ENCODE measurements around the gene DBP. TPM values are rescaled to one million over a fixed set of nuclear protein-coding genes. Genes with fewer than 3 reads are reported as not detected.

Gene DBP
- total and polyA plus RNA-seq, 10 of the 15 experiments (the other 5 are each of a cell fraction or from before 2014, with no cell fraction given) = 2.0 to 10.6 (median 6.9) TPM

DNA sequence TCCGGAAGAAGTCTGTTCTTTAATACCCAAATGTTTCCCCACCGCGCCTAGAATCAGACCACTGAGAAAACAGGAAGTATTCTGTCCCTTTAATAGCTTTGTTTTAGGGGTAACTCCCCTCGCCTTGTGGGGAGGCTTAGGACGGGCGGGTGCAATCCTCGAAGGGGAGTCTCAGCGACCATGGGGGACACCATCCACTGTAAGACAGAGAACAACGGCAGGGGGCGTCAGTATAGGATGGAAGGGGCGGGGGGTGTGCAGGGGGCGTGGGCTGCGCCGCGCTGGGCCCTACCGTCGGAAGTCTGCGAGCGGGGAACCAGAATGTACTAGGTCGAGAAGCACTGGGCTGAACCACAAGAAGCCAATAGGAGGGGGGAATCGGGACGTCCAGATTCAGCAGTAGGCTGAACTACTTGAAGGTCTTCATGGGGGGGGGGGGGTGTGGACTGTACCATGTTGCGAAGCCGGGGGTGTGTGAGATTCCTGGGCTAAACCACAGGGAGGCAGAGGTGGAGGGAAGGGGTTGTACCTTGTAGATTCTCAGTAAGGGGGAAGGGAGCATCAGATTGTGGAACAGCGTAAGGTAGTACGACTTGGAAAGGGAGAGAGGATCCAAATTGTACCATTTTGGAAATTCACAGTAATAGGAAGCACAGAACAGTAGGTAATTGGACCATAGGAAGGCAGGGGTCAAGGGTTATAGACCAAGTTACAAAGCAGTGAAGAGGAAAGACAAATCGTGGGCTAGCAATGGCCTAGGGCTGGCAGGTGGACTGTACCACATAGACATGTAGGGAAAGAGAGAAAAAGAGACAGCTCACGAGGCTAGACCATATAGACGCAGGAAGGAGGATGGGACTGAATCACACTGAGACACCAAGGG lies 1.0 kb upstream of the DBP start (continued):
- TF ChIP-seq RBBP5 (conservative IDR thresholded peaks at IDR 0.05) (no peak), PBX3 (IDR thresholded peaks at IDR 0.05; ENCODE audit: insufficient replicate concordance, low read depth, low read length) (no peak), HDAC2 (IDR thresholded peaks at IDR 0.05) (no peak), NFYA (IDR thresholded peaks at IDR 0.05; ENCODE audit: borderline replicate concordance, low read depth, low read length) (no peak), EP300 (IDR thresholded peaks at IDR 0.05; ENCODE audit: borderline replicate concordance in 1 of 2, control insufficient read depth in 1 of 2, low read depth in 2 of 2, low read length in 2 of 2) (no peak), ZNF274 (IDR thresholded peaks at IDR 0.05; ENCODE audit: insufficient read depth, insufficient read length) (no peak), CREB1 (IDR thresholded peaks at IDR 0.05; ENCODE audit: low read depth) (0 out of 2 replicates have a peak, but pooled peaks have one; percentile 12), POLR2A (IDR thresholded peaks at IDR 0.05; ENCODE audit: low read depth, low read length) (peak; percentile 78), RFX5 (IDR thresholded peaks at IDR 0.05; ENCODE audit: low read depth, low read length) (no peak), WRNIP1 (IDR thresholded peaks at IDR 0.05; ENCODE audit: borderline replicate concordance, low read depth, low read length) (no peak), RCOR1 (conservative IDR thresholded peaks at IDR 0.05; ENCODE audit: low read depth, low read length) (no peak), TAF1 (IDR thresholded peaks at IDR 0.05; ENCODE audit: borderline replicate concordance, low read depth, low read length) (0 out of 2 replicates have a peak, but pooled peaks have one; percentile 52), IKZF1 (conservative IDR thresholded peaks at IDR 0.05) (peak; percentile 60; the same call in 1 of the 2 replicates), POLR2AphosphoS5 (IDR thresholded peaks at IDR 0.05; ENCODE audit: low read length) (peak; percentile 82), JUNB (IDR thresholded peaks at IDR 0.05) (no peak), MXI1 (IDR thresholded peaks at IDR 0.05; ENCODE audit: low read depth, low read length) (0 out of 2 replicates have a peak, but pooled peaks have one; percentile 8), SMAD1 (IDR thresholded peaks at IDR 0.05; ENCODE audit: low read depth, partially characterized antibody) (peak; percentile 56), BHLHE40 (IDR thresholded peaks at IDR 0.05; ENCODE audit: borderline replicate concordance in 1 of 2, low read depth in 2 of 2, low read length in 1 of 2) (peak; percentile 87 to 93)
- TF ChIP-seq, protein P1, sequence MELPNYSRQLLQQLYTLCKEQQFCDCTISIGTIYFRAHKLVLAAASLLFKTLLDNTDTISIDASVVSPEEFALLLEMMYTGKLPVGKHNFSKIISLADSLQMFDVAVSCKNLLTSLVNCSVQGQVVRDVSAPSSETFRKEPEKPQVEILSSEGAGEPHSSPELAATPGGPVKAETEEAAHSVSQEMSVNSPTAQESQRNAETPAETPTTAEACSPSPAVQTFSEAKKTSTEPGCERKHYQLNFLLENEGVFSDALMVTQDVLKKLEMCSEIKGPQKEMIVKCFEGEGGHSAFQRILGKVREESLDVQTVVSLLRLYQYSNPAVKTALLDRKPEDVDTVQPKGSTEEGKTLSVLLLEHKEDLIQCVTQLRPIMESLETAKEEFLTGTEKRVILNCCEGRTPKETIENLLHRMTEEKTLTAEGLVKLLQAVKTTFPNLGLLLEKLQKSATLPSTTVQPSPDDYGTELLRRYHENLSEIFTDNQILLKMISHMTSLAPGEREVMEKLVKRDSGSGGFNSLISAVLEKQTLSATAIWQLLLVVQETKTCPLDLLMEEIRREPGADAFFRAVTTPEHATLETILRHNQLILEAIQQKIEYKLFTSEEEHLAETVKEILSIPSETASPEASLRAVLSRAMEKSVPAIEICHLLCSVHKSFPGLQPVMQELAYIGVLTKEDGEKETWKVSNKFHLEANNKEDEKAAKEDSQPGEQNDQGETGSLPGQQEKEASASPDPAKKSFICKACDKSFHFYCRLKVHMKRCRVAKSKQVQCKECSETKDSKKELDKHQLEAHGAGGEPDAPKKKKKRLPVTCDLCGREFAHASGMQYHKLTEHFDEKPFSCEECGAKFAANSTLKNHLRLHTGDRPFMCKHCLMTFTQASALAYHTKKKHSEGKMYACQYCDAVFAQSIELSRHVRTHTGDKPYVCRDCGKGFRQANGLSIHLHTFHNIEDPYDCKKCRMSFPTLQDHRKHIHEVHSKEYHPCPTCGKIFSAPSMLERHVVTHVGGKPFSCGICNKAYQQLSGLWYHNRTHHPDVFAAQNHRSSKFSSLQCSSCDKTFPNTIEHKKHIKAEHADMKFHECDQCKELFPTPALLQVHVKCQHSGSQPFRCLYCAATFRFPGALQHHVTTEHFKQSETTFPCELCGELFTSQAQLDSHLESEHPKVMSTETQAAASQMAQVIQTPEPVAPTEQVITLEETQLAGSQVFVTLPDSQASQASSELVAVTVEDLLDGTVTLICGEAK (IDR thresholded peaks at IDR 0.05; ENCODE audit: borderline replicate concordance) = peak; percentile 65; the same call in 1 of the 2 replicates
- TF ChIP-seq, protein P2, sequence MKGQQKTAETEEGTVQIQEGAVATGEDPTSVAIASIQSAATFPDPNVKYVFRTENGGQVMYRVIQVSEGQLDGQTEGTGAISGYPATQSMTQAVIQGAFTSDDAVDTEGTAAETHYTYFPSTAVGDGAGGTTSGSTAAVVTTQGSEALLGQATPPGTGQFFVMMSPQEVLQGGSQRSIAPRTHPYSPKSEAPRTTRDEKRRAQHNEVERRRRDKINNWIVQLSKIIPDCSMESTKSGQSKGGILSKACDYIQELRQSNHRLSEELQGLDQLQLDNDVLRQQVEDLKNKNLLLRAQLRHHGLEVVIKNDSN (IDR thresholded peaks at IDR 0.05; ENCODE audit: borderline replicate concordance, extremely low read length, insufficient read depth, low read depth, low read length) = no peak
- TF ChIP-seq, protein P3, sequence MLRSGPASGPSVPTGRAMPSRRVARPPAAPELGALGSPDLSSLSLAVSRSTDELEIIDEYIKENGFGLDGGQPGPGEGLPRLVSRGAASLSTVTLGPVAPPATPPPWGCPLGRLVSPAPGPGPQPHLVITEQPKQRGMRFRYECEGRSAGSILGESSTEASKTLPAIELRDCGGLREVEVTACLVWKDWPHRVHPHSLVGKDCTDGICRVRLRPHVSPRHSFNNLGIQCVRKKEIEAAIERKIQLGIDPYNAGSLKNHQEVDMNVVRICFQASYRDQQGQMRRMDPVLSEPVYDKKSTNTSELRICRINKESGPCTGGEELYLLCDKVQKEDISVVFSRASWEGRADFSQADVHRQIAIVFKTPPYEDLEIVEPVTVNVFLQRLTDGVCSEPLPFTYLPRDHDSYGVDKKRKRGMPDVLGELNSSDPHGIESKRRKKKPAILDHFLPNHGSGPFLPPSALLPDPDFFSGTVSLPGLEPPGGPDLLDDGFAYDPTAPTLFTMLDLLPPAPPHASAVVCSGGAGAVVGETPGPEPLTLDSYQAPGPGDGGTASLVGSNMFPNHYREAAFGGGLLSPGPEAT (IDR thresholded peaks at IDR 0.05; ENCODE audit: low read depth) = peak; percentile 61
